Fibroblast of upper back skin (primary cell): ENCODE data around the gene NCKAP5.

Experiments used
- DNase-seq: peaks from one replicate; pipeline ENCODE4 v3.0.0-alpha.2; 2013

The NCKAP5 gene

DNA sequence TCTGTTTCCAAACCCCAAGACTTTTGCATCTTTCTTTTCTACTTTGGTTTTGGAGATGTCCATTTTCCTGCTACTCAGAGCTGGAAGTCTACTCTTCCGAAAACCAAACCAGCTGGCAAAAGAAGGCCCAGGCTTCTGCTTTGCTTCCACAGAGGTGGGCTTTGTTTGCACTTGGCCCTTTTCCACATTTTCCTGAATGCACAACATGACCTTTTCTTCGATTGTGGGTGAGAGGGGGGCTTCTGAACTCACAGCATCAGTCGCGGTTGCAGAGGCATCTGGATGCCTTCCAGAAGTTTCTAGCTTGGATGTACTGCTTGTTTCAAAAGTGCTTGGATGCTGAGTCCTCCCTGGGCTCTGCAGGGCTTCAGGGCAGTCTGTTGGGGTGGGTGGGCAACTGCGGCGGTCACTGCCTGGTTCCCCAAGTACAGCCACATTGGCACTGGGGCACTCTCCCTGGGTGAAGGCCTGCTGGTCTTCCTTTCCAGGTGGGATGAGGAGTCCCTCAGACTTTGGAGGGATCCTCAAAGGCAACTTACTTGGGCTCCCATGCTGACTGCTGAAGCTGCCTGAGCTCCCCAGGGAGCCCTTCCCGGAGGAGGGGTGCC lies 786.0 kb downstream of the NCKAP5 start:
- no peak for DNase-seq

DNA sequence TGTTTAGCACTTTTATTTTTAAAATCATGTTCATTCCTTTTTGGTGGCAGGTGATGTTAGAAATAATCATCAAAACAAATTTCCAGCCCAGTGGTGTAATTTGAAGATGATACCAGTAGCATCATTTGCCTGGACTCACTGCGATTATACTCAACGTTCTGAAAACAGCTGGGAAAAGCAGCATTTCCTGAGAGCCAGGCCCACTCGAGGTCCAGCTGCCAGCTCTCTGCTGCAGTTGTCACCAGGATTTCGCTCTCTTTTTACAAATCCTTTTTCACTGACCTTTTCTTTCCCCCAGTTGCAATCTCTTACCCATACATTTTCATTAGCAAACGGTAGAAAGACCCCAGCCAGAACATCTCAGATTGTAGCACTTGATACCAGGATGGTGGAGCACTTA lies 787.6 kb downstream of the NCKAP5 start:
- no peak for DNase-seq

DNA sequence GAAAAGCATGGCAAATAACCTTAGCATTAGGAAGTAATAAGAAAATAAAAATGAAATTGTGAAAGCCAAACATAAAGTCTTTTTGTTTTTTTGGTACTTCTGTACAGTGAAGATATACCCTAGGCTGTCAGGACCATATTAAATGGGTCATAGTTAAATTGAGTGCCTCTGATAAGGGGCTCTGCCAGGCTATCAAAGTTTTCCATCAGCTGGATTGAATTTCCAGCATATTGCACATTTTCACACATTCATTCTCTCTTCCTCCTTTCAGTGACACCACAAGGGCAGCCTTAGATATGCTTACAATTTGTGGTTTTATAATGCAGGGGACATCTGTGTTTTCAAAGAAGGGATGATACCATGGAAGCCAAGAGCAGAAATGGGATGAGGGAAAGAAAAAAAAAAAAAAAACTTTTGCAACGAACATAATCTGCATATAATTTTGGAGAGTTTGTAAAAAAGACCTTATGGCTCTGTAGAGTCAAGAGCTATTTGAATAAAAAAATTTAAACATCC lies 789.0 kb downstream of the NCKAP5 start:
- peak; percentile 8 for DNase-seq

DNA sequence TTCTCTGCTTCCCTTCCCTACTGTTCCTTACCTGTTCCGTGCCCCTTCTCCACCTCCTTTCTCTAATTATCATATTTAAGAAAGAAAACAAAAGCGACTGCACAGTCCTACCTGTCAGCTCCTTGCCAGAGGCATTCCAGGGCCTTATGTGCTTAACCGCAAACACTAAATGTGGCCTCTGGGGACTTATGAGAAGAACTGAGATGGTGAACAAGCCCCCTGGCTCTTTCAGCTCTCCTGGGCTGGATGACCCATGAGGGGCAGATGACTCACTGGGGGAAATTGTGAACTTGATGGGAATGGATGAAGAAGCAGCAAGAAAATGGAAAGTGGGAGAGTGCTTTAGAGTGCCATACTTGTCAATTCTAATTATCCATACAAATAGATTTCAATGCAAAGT lies 792.0 kb downstream of the NCKAP5 start:
- peak; percentile 39 for DNase-seq

DNA sequence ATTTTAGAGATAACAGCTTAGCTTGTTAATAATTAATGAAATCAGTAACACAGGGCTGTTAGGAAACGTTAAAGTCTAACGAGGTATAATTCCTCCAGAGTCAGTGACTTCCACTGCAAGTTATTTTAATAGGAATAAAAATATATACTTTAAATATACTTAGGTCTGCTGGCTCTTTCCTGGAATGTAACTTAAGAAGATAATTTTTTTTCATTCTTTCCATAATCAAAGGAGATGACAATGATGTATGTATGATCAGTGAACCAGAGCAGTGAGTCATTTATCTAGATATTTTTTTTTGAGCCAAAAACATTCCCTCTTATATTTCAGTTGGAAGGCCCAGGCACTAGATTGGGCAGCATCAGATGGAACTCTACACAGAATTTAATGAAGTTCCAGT lies 794.1 kb downstream of the NCKAP5 start:
- DNase-seq, result peak; percentile 53

DNA sequence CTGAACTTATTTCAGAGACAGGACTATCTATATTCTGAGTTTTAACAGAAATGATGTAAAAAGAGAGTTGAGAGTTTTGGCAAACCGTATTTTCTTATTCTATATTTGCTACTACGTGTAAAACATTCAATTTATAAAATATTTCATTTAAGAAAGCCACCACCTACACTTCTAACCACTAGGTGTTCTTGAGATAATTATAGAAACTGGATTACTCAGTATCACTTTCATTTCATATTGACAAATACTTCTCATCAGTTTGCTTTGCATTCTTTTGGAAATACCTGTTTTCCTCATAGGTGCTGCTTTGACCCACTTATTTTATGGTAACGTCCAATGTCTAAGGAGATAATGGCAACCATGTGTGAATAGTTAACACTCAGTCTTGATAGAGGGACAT lies 794.9 kb downstream of the NCKAP5 start:
- DNase-seq, result no peak

DNA sequence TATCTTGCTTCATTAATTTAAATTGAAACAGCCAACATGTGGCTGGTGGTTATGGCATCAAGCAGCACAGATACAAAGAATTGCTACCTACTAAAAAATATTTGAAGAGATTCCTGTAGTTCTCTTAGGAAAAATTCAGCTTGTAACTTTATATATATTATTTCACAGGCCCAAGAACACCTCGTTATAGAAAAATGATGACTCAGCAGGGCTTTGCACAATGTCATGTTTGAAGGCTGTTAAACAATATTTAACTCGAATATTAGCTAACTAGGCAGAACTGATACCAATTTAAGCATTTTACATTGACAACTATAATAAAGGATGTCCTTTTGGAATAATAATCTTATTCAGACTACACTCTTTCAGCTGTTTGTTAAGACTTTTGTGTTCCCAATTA lies 795.9 kb downstream of the NCKAP5 start:
- DNase-seq, result no peak

DNA sequence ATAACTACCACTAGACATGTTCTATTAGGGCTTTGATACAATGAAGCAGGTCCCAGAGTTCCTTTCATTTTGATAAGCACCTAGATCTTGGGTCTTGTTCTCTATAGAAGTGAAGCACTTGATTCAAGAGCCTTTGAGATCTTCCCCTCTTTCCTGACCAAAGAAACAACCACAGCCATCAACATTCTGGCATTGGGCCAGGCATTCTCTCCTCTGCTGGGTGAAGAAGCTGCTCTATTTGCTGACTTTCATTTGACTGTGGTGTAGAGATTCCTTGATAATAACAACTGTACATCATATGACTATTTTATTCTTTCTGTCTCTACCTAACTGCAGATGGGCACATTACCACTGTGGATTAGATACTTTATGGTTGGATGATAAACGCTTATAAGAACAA lies 801.7 kb downstream of the NCKAP5 start:
- no peak for DNase-seq

DNA sequence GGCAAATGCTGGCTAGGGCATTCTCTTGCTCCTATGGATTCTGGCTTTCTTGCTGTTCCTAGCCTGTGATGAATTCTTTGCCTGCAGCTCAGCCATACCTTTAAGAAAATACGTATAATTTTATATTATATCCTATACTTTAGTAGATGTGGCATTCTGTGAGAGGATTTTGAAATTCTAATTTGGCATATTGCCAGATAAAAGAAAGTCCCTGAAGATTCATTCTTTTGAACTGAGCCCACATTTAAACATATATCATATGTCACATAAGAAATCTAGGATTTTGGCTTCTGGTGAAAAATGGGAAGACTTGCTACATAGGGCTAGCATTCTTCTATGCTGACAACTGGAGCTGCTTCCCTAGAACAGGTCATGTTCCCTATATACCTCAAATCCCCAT lies 806.8 kb downstream of the NCKAP5 start:
- DNase-seq, result peak; percentile 45

DNA sequence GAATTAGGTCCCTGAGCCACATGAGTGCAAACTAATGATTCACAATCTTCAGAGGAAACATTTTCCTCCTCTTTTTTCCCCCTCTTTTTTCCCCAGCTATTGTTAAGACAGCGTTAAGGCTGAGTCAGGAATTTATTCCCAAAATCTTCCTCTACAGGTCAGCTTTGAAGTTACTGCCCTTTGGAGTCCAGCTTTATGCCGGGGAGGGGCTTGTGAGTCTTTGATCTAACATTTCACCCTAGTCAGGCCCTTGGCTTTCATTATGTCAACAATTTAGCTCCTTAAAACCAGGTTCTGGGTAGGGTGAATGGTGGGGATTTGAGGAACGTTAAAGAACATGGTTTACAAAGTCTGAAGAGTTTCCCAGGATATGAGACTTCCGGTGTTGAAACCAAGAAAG lies 807.3 kb downstream of the NCKAP5 start:
- DNase-seq, result no peak

DNA sequence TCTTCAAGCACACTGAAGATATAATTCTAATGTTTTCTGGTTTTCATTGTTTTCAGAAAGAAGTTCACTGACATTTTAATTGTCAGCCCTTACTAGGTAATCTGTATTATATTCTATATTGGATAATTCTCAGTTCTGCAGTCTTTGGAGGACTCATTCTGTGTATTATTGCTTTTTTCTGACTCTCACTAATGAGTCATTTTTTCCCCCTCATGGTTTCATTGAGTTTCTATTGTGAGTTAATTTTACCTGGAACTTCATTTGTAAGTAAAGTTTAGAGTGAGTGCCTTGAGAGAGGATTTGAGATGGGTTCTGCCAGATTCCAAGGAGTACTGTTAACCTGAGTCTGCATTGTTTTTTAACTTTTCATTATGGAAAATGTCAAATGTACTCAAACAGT lies 807.9 kb downstream of the NCKAP5 start:
- DNase-seq, result no peak

DNA sequence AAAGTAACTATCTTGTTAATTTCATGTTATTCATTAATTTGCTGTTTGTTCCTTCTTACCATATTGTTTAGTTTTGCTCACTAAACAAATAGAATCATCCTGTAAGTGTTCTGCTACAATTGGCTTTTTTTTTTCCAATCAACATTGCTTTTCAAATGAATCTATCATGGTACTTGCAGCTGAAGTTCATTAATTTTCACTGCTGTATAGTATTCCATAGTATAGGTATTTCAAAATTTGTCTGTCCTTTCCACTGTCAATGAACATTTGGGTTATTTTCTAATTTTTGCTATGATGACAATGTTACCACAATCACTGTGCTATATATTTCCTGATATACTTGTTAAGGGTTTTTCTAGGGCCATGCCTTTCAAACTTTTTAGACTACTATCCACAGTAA lies 809.3 kb downstream of the NCKAP5 start:
- DNase-seq, result no peak

DNA sequence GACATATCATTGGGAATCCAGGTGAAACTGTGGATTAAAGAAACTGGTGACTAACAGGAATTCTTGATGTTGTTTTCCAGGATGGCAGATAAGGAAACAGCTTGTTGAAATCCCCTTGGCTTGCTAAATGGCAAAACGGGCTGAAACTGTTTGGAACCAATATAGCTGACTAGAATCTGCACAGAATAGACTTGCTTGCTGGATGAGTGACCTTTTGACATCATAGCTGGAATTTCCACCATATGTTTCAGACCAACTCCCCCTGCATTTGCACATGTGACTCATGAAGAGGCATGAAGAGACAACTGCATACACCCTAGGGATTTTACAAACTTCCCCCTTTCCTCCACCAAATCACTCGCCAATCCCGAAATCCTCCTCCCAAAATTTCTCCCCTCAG lies 810.6 kb downstream of the NCKAP5 start:
- peak; percentile 84 for DNase-seq

DNA sequence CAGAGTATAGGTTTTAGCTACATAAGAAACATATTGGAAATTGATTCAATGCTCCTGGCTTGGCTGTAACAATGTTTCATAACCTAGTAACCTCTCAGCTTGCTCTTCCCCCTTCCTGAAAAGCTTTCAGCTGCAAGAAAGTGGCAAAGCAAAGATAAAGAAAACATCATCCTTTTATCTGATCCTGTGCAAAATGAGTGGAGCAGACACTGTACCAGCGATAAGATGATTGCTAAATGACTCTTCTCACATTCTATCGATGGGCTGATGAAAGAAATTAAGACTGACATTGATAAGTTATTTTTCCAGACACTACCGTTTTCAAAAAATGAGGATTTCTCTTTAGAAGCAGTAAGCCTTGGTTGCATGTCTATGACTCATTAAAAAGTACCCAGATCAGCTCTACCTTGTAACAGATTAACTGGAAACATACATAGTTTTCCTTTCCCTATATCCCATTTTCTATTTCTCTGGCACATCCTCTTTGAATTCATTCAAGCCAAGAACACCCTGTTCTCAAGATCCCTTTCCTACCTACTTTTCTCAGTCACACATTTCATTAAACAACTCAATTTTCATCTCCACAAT lies 811.2 kb downstream of the NCKAP5 start:
- DNase-seq, result peak; percentile 47

DNA sequence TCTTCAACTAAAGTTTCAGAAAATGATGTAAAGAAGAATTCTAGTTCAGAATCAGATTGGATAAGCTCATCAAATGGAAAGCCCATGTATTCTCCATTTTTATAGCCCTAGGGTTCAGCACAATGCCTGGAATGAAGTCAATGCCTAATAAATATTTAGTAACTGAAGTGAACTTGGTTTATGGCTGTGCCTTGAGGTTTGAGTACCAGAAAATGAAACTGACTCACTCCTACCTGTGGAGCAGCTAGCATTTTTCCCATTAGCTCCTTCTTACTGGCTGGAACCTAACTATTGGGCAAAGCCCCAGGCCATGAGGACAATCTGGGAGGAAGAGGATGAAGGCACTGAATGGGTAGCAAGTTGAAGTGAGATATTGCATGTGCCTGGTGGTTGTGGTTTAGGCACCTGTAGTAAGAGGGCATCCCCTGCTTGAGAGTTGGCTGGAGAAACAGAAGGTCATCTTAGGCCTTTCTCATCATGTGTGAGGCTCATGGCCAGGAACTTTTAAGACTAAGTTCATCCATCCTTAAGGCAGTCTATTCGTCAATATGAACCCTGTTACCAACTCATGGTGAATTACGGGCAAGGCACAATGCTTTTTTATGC lies 813.3 kb downstream of the NCKAP5 start:
- DNase-seq, result peak; percentile 11

DNA sequence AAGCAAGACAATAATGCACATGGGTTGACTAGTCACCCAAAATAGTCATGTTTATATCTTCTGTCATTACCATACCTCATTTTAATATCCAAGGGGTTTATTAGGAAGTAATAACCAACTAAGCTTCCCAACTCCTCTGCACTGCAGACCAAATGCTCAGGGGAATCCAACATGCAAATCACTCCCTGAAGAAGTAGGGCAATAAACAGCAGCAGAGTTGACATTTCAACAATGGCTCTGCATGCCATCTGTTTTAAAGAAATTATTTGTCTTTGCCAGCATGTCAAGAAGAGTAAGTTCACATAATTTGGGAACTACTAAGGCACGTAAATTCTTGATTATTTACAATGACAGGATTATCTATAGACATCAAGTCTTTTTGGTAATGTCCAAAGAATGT lies 813.9 kb downstream of the NCKAP5 start:
- peak; percentile 16 for DNase-seq

DNA sequence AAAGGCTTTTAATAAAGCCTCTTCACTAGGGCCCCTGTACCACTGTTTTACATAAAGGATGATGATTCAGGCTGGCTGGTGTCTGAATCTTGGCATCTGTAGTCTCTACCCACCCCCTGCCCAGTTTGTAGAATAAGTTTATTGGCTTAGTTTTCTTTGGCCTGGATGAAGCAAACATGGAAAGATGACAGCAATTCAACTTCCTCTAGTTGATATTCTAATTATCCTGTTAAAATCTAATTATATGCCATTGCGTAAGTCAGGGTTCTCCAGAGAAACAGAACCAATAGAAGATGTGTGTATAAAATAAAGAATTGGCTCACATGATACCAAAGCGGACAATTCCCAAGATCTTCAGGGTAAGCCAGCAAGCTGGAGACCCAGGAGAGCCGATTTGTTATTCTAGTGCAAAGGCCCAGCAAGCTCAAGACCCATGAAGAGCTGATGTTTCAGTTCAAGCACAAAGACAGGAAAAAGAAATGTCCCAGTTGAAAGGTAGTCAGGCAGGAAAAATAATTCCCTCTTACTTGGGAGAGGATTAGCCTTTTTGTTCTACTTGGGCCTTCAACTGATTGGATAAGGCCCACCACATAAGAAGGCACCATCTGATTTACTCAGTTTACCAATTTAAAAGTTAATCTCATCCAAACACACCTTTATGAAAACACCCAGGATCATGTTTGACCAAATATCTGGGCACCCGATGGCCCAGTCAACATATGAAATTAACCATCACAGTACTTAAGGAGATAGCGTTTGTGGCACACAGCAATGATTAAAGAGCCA lies 815.6 kb downstream of the NCKAP5 start:
- no peak for DNase-seq

DNA sequence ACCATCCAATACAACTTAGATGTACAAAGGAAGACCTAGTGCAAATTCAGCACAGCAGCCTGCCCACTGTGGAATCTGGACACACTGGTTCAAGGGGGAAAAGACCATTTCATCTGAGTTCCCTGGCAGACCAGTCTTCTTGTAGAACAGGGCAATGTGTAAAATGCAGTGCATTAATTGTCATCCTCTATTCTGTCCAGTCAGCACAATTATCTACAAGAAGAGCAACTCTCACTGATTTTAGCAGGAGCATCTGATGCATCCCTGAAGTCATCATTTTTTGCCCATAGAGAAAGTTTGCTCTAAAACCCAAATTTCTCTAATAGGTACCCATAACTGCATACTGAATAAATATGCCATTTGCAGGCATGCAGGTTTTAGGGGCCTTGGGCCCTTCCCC lies 816.4 kb downstream of the NCKAP5 start:
- no peak for DNase-seq

DNA sequence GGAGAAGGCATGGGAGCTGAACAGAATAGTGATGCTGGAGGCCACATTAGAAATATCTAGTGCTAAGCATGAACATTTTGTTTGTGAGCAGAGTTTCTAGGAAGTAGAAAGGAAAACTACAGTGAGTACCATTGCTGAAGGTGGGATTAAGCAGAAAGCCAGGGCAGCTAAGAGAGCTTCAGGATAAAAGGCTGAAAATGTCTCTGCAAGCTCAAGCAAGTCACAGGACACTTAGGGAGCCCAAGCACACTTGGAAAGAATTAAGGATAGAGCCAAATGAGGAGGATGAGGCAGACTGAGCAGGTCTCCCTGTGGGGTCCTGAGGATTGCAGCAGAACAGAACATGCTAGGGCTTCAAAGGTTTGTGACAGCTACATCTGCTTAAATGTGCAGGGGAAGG lies 817.7 kb downstream of the NCKAP5 start:
- no peak for DNase-seq

DNA sequence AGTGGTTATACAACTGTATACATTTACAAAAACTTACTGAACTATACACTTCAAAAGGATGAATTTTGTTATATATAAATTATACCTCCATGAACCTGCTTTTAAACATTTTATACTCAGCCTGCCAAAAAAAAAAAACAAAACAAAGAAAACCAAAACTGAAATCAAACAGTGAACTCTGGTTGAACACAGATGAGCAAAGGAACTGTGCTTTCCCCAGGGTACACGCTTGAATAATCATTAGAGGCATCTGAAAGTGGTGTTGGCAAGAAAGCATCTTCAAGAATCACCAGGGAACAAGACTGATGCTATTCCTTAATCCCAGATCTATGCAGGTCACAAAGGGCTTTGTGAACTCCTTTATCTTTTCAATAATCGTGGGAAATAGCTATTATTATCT lies 821.2 kb downstream of the NCKAP5 start:
- DNase-seq, result no peak

DNA sequence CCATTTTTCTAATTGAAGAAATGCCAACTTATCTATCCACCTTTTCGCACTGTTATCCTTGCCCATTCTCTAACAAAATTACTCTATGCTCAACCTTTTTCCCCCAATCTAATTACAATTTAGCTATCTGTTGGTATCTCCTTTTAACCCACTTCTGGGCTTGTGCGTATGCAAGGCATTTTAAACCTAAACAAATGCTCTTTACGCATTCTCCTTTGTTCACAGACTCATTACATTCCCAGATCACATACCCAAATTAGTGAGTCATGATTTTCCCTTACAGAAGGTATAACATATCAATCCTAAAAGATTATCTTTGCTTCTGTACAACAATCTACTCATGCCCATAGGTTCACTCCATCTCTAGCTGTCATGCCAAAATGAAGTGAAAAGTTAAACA lies 826.5 kb downstream of the NCKAP5 start:
- no peak for DNase-seq

DNA sequence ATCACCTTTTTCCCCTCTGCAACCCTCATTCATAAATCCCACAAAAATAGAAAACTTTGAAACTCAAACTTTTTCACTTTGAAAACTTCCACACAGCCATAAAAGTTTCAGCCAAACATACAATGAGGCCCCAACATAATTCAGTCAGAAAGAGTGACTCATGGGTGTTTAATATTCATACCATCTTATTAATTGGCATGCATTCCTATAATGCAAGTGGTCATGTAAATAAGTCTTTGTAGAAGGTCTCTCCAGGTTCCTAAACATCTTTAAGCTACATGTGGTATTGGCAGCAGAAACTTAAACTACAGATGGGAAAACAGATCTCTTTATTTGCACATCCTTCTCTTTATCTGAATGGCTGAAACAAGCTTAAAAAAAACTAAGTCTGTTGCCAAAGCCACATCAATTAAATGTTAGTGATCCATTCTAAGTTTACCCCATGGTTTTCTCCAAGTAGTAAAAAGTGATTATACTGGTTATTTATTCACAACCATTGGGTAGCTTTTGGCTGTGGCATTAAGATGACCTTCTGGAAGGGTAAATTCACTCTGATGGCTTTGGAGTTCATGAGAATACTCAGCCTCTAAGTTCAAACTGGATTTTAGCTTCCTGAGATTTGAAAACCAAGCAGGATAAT lies 828.1 kb downstream of the NCKAP5 start:
- DNase-seq, result no peak

DNA sequence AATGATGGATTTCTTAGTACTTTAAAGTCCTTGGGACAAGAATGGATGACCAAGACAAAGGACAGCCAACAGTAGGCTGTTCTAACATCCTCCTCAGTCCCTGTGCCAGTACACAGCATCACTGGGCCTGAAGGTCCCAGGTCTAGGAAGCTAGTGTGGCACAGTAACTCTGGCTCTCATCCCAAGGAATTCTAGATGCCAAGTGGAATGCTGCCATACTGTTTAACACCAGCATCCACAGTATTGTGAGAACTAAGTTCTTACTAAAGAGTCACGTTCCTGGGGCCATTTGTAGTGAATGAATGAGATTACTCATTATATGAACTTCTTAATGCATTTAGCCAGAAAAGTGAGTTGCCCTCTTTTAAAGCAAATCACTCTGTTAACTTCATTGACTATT lies 830.0 kb downstream of the NCKAP5 start:
- DNase-seq, result no peak
